Measurements from ENCODE around the gene PTPRK. TPM values are rescaled to one million over a fixed set of nuclear protein-coding genes. Genes with fewer than 3 reads are reported as not detected.
"Not testable (repeated sequence)": the region's sequence is repeated elsewhere in the genome, so short reads cannot be mapped to it uniquely, and the experiment has no call there.

Gene PTPRK
- polyA plus RNA-seq, 4 donors: 29.1 to 58.6 (median 50.2) TPM

DNA sequence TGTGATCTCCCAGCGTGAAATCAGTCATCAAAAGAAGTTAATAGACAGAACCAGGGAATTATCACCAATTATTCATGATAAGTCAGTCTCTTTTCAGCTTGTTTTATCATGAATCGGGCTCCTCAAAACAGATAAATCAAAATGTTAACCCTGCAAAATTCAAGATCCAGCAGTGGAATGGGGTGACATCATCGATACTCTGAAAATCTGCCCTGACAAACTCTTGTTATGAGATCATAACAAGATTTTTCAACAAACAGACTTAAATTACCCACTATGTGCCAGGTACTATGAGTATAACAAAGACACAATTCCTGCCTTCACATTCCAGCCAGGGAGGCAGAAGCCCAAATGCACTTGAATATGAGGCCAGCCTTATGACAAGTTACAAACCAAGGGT lies 64.4 kb downstream of the PTPRK start:
- DNase-seq (ENCODE audit: low read depth in 4 of 4, low spot score in 3 of 4): no peak

DNA sequence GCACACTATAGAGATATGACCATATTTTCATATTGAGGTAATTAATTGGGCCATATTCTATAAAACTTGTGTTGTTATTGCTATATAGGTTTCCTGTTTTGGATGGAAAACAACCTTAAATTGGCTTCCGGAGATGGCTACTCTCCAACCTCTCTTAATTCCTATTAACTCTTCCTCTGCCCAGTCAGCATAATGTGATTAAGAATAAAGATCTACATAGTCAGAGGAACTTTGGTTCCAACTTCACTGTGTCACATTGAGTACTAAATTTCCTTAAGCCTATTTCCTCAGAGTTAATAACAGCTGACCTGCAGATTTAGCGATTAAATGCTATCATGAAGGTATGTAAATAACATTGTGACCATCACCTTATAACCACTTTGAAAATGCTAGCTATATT lies 67.7 kb downstream of the PTPRK start:
- DNase-seq (ENCODE audit: low read depth in 4 of 4, low spot score in 3 of 4): no peak

DNA sequence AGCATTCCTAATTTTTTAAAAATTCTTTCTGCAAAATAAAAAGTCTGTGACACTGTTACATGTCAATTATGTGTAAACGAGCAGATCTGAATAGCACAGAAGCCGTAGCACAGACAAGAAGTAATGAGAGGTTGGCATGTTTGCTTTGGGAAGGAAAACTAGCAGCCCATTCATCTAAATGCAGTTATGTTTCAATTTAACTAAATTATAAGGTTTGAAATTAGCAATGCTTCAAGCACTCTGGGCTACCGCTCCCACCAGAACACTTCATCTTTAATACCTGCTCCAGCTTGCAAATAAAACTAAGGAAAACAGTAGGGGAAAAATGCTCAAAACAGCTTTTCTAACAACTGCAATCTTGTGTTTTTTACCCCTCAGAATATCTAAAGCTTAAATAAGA lies 73.9 kb downstream of the PTPRK start:
- no peak for DNase-seq (ENCODE audit: low read depth in 4 of 4, low spot score in 3 of 4)

DNA sequence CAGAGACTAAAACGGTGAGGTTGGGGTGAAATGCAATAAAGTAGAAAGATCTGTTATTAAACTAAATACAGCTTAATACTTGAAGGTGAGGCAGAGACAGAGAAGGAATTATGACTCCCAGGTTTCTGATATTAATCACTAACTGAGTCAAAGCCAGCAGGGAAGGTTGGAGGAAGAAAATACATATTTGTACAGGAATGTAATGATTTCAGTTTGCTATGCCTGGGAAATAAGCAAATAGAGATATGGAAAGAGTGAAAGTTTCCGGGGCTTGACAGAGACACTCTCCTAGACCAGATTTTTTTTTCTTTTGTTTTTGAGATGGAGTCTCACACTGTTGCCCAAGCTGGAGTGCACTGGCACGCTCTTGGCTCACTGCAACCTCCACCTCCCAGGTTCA lies 76.8 kb downstream of the PTPRK start:
- no peak for DNase-seq (ENCODE audit: low read depth in 4 of 4, low spot score in 3 of 4)

DNA sequence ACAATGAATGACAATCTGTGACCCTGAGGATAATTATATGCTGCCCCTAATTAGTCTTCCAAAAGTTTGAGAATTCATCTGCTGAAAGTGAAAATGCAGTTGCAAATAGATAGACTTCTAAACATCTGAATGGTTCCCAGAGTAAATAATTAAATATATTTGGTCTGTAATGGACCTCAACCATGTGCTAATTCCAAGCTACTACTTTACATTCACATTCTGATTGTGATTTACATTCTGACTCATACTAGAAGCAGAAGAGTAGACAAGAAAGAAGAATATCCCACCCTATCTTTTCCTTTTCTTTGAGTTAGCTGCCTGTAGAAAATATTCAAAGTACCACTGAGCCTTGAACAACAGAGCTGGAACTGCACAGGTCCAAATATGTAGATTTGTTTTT lies 80.8 kb downstream of the PTPRK start:
- no peak for DNase-seq (ENCODE audit: low read depth in 4 of 4, low spot score in 3 of 4)

DNA sequence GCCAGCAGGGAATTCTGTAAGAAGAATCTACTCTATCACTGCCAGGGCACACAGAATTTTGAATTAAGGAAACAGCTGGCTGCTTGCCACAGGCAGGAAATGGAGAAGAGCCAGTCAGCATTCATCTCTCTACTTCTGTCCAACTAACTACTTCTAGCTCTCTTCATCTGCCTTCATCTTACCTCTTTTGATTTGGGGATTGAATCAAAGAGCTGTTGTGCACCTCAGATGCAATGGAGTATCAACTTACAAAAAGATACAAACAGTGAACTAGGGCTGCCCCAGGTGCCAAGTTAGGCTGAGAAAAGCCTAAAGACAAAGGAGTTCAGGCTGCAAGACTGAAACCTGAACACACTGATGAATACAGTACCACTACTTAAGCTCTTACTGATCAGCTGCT lies 82.0 kb downstream of the PTPRK start:
- DNase-seq (ENCODE audit: low read depth in 4 of 4, low spot score in 3 of 4): no peak

DNA sequence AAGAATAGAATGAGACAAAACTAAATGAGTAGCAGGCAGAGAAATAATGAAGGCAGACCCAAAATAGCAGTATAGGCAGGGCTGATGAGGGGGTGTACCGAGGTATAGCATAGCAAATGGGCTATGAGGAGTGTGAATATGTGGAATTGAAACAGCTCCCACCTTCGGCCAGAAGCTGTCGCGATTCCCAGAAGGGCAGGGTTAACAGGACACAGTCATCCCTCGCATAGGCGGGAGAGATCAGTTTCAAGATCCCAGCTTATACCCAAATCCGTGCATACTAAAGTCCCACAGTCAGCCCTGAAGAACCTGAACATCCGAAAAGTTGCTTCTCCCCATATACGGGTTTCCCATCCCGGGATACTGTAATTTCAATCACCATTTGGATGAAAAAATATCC lies 82.7 kb downstream of the PTPRK start:
- DNase-seq (ENCODE audit: low read depth in 4 of 4, low spot score in 3 of 4): no peak

DNA sequence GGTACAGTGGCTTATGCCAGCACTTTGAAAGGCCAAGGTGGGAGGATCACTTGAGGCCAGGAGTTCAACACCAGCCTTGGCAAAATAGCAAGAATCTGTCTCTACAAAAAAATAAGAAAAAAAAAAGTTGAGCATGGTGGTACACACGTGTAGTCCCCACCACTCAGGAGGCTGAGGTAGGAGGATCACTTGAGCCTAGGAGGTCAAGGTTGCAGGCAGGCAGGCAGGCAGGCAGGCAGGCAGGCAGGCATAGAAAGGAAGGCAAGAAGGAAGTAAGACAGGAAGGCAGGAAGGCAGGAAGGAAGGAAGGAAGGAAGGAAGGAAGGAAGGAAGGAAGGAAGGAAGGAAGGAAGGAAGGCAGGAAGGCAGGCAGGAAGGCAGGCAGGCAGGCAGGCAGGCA lies 85.6 kb downstream of the PTPRK start:
- not testable (repeated sequence) for DNase-seq (ENCODE audit: low read depth in 4 of 4, low spot score in 3 of 4)

DNA sequence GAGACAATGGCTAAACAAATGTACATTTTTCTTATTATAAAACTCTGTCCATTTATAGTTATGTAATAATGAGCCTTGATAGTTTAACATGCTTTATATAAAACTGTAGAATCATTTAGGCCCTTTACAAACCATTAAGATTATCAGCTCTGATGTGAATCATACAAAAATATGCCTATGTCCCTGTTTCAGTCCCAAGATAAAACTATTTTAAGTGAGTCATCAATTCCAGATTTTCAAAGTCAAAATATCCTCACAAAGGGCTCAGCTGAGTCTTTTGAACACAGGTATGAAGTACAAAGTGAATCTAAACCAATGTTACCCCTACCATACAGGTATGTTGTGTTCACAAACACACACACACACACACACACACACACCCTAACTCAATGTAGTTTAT lies 88.0 kb downstream of the PTPRK start:
- DNase-seq (ENCODE audit: low read depth in 4 of 4, low spot score in 3 of 4): no peak

DNA sequence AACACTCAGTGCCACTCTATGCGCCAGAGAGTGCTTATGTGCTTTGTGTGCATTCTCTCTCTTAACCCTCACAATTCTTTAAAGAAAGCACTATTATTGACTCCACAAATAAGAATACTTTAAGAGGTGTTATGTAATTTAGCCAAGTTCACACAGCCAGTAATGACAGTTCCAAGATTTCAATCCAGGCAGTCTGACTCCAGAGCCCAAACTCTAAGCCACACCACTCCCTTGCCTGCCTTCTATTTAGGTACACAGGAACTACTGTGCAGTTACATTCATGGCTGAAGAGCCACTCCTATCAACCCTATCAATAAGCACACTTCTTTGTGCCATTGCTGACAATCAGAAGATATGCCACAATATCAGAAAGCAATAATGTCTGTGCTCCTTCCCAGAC lies 93.3 kb downstream of the PTPRK start:
- no peak for DNase-seq (ENCODE audit: low read depth in 4 of 4, low spot score in 3 of 4)

DNA sequence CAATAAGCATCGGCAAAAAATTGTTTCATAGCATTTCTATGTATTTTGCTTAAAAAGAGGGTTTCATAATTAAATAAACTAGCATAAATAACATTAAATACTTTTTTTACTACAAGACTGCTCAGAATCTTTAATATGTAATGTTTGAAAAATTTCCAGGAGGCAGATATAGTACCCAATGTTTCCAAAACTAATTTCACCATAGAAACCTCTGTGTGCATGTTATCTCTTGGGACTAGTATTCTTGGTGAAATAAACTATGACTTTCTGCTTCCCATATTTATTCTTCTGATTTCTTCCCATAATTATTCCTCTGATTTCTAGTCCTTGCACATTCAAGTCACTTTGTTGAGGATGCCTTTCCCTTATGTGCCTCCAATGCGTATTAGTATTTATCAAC lies 94.5 kb downstream of the PTPRK start:
- DNase-seq (ENCODE audit: low read depth in 4 of 4, low spot score in 3 of 4): no peak

DNA sequence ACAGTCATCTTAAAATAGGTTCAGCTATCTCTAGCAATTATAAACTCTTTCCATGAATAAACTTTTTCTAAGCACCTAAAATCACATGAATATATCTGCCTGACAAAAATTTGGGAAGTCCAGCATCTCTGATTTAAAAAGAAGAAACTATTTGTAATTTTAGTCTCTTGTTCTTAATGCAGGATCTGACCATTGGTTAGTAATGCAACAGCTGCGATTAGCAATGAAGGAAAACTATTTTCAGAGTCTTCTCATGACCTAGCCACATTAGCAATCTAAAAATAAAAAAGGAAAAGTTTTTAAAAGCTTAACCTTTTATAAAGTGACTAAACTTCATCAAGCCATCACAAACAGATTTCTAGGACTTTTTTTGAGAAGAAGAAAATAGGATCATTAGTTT lies 97.5 kb downstream of the PTPRK start:
- no peak for DNase-seq (ENCODE audit: low read depth in 4 of 4, low spot score in 3 of 4)

DNA sequence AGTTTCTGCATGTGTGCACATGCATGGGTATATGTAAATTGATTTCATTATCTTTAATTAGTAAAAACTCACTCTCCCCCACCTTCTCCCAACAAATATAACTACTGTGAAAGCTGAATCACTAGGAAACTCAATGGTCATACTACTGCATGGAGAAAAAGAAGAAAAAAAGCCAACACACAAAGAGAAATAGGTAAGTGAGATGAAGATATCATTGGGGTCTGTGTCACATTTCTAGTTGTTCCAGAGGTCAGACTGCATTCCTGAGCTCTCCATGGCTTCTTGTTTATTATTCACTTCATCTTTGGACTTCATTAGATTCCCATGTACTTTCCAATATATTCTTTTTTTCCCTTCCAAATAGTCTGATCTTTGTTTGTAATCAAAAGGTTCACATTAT lies 98.2 kb downstream of the PTPRK start:
- DNase-seq (ENCODE audit: low read depth in 4 of 4, low spot score in 3 of 4): no peak

DNA sequence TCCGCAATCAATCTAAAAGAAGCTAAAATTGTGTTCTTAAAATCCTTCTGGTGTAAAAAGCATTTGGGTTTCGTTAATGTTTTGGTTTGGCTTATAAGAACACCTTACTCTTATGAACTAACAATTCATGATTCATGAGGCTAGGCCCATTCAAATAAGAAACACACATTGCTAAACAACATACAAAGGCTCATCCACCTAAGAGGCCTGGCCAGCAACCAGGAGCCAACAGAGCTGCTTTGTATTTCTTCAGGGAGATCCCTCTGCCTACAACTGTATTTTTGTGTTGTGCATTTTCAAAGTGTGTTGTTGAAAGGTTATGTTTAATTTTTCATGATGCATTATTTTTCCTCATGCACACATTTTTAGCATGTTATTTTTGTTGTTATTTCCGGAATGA lies 98.6 kb downstream of the PTPRK start:
- no peak for DNase-seq (ENCODE audit: low read depth in 4 of 4, low spot score in 3 of 4)

DNA sequence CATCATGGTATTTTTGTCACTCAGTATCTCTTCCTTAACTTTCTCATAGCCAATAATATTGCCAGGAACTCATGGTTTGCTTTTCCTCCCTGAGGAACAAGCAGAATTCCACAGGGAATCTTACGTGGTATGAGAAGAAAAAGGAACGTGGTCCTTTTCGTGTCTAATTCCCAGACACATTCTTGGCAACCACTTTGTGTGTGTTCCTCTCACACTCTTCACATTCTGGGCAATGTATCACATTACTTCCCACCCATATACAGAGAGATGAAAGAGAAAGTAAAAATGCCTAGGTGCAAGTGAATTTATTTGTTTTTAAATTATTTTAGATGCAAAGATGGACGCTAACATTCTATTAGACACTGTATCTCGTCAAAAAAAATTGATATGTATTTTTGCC lies 102.7 kb downstream of the PTPRK start:
- no peak for DNase-seq (ENCODE audit: low read depth in 4 of 4, low spot score in 3 of 4)

DNA sequence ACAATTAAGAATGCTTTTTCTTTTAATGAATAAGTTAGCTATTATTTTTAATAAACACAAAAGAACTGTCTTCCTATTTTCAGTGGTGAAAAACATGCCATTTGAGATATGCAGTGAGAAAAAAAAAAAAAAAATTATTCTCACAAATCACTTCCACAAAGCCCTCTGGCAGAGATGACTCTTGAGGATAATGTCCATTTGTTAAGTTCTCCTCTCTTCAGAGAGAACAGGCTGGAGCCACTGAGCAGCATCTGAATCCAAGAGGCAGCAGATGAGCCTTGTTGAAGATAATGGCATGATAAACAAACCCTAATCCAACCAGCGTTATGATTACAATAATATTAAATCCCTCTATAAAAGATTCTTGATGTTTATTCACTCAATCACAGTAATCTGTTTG lies 105.0 kb downstream of the PTPRK start:
- DNase-seq (ENCODE audit: low read depth in 4 of 4, low spot score in 3 of 4): no peak

DNA sequence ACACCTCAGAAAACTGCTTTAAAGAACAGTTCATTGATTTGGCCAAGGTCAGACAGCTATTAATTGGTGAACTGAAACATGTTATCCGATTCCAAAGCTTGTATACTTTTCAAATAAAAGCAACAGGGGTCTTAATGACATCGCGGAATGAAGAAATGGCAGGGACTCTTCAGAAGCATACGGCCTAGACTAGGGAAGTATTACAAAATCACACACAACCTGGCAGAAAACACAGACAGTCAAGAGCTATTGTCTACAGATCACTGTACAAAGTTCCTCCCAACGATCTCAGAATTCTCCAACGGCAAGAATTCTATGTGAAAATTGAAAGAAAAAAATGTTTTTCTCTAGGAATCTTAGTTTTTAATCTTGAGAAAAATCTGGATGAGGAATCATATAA lies 105.5 kb downstream of the PTPRK start:
- no peak for DNase-seq (ENCODE audit: low read depth in 4 of 4, low spot score in 3 of 4)

DNA sequence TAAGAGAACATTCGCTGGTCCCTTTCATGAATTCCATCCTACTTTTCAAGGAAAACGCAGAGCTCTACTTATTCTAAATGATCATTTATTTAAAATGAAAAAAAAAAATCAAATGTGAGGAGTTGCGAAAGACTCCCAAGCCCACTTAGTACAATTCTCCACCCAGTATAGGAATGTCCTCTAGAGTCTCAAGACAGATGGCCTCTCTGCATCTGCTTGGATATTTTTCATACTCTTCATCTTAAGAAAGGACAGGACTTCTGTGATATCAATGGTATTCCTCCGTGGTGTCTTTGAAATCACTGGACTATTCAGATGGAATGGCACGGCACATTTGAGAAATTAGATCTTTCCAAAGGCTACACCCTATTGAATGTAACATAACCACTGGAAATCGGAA lies 107.1 kb downstream of the PTPRK start:
- no peak for DNase-seq (ENCODE audit: low read depth in 4 of 4, low spot score in 3 of 4)

DNA sequence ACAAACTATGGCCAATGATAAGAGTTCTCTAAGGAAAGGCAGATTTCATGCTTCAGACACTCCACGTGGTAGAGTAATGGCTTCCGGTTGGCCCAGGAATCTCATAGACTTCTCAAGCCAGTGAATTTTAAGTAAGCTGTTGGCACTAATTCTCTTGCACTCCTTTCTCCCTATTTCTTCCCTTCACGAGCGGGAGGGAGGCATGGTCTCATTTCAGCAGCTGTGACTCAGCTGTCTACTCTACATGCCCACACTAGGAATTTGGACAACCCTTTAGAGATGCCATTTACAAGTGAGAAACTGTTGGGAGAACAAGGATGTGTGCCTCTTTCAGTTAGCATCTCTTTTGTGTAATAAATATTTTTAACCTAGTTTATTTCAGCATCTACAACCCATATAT lies 107.7 kb downstream of the PTPRK start:
- no peak for DNase-seq (ENCODE audit: low read depth in 4 of 4, low spot score in 3 of 4)

DNA sequence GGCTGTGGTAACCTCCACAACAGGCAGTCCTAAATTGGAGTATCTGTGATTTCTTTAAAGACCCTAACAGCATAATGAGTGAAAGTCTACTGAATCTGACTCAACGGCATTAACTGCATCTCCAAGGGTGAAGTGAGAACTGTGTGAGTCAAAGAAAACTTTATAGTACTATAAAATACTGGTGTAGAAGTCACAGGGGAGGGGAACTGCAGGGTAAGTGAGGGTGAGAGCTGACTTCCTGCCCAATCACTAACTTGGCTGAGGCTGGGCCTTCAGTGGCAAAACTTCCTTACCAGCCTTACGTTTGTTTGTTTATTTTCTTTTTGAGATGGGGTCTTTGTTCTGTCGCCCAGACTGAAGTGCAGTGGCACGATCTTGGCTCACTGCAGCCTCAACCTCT lies 109.8 kb downstream of the PTPRK start:
- DNase-seq (ENCODE audit: low read depth in 4 of 4, low spot score in 3 of 4): no peak

DNA sequence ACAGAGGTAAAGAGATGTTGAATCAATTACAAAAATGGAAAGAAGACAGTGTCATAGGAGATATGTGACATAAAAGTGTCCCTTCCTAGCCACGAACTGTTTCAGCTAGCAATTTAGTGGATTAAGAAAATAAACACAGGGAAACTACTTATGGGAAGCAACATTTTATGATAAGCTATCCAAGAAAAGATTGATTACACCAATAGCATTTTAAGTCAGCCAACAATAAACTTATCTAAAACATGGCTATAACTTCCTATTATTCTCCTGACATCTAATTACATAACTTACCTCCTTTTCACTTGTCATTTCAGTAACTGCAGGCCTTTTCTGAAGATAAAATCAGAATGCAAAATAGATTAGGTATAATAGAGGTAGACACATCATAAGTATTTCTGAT lies 111.4 kb downstream of the PTPRK start:
- no peak for DNase-seq (ENCODE audit: low read depth in 4 of 4, low spot score in 3 of 4)

DNA sequence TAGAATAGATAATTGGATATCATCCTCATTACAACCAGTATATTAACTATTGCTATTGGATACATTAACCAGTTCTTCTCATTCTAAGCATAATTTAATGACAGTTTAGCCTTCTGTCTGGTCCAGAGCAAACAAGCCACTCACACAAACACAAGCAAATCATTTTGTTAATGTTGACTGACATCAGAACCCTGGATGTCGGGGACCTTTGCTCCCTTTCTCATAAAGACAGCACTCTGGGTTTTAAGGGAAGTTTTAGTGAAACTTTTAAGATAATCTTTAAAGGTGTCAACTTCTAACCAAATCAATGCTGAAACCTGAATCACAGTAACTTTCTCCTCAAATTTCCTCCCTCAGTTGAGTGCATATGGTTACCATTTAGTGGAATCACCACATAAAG lies 113.9 kb downstream of the PTPRK start:
- DNase-seq (ENCODE audit: low read depth in 4 of 4, low spot score in 3 of 4): no peak

DNA sequence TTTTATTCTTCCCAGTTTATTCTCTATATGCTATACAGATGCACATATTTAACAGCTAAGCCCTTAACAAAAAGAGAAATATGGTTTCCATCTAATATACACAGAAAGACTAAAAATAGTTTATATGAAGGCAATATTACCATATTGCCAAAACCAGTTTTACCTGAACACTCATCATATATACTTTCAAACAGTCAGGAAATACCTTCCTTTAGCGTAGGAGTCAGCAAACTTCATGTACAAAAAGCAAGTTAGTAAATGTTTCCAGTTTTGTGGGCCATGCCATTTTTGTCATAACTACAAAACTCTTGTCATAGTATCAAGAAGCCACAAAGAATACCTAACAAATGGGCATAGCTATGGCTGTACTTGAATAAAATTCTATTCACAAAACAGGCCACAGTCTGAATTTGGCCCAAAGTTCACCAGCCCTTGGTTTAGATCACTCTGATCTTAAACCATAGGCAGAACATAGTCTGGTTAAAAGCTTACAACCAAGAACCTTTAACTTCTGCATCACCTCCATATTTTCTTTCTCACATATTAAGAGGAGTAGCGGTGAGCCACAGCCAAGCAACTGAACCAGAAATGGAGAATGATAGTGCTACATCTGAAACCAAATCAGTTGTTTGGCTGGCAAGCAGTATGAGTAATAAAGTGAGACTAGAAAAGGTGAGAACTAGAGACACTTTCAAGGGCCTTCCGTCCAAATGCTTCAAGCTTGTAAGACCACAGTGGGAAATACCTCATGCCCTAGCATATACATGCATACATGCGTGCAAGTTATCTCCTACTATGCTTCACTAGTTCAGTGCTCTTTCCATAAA lies 116.6 kb downstream of the PTPRK start:
- DNase-seq (ENCODE audit: low read depth in 4 of 4, low spot score in 3 of 4): no peak

Data from left renal pelvis (tissue), 4 donors.